ENCODE data around the gene CGGBP1. TPM values are rescaled to one million over a fixed set of nuclear protein-coding genes. Genes with fewer than 3 reads are reported as not detected.
"Not testable (repeated sequence)": the region's sequence is repeated elsewhere in the genome, so short reads cannot be mapped to it uniquely, and the experiment has no call there.

CGGBP1 gene
- total RNA-seq, 1 donor from 2014 or later: 59.5 TPM

GRCh38 chr3:88025001-88025552, 33.7 kb downstream of the CGGBP1 start:
- TF ChIP-seq, protein P1, sequence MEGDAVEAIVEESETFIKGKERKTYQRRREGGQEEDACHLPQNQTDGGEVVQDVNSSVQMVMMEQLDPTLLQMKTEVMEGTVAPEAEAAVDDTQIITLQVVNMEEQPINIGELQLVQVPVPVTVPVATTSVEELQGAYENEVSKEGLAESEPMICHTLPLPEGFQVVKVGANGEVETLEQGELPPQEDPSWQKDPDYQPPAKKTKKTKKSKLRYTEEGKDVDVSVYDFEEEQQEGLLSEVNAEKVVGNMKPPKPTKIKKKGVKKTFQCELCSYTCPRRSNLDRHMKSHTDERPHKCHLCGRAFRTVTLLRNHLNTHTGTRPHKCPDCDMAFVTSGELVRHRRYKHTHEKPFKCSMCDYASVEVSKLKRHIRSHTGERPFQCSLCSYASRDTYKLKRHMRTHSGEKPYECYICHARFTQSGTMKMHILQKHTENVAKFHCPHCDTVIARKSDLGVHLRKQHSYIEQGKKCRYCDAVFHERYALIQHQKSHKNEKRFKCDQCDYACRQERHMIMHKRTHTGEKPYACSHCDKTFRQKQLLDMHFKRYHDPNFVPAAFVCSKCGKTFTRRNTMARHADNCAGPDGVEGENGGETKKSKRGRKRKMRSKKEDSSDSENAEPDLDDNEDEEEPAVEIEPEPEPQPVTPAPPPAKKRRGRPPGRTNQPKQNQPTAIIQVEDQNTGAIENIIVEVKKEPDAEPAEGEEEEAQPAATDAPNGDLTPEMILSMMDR (IDR thresholded peaks at IDR 0.05; ENCODE audit: insufficient read depth, low read depth, low read length): no peak
- no peak for TF ChIP-seq EZH2 (IDR thresholded peaks at IDR 0.05; ENCODE audit: insufficient read depth, low read length)
- Histone ChIP-seq H3K27ac (ENCODE audit: low read depth, low read length) (no peak overlapping the region), H3K27me3 (ENCODE audit: insufficient read depth, low read length) (no peaks in the 10 kb centered on the region), H3K4me1 (ENCODE audit: insufficient read depth, low read length) (no peaks in the 10 kb centered on the region), H3K9me3 (ENCODE audit: insufficient read depth, low read depth, low read length) (no peaks in the 10 kb centered on the region), H3K36me3 (ENCODE audit: insufficient read depth, low read length) (no peaks in the 10 kb centered on the region), H4K20me1 (ENCODE audit: insufficient read depth, low read length) (no peaks in the 10 kb centered on the region), H3K79me2 (ENCODE audit: insufficient read depth, low read length) (no peaks in the 10 kb centered on the region), H3K9ac (ENCODE audit: low read length) (no peak overlapping the region), H2AFZ (ENCODE audit: low read depth, low read length) (no peak overlapping the region), H3K4me3 (ENCODE audit: insufficient read depth, low read depth, low read length) (no peak overlapping the region), H3K4me2 (ENCODE audit: low read length) (no peak overlapping the region)
- H3K27me3 Mint-ChIP-seq (ENCODE audit: low read depth, unreplicated experiment): no peaks in the 10 kb centered on the region
- no peaks in the 10 kb centered on the region for H3K4me1 Mint-ChIP-seq (ENCODE audit: low read depth, unreplicated experiment)
- peaks cover 3% of the 10 kb centered on the region for H3K9me3 Mint-ChIP-seq (ENCODE audit: unreplicated experiment)
- no peak for FAIRE-seq
- no peaks in the 10 kb centered on the region for H3K36me3 Mint-ChIP-seq (ENCODE audit: low read depth, unreplicated experiment)
- H3K27ac Mint-ChIP-seq (ENCODE audit: unreplicated experiment): no peak overlapping the region
- DNase-seq (ENCODE audit: low read depth): no peak
- H3K4me3 Mint-ChIP-seq (ENCODE audit: unreplicated experiment): no peak overlapping the region

DNA sequence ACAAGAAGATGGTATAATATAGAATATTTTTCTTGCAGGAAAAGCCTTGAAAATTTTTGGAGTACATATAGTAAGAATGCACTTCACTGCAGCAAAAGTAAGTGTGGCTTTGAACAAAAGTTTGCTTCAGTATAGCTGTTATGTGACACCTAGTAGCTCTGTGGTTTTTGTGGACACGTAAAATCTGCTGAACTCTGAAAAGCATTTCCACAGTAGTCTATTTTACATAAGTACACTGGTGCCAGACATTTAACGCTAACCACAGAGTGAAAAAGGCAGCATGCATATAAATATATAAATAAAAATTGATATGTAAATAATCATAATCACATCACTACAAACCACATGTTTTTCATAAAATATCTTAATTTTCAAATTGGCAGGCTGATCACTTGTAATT, 39.8 kb downstream of the CGGBP1 start:
- Mint-ChIP-seq H3K36me3 (ENCODE audit: low read depth, unreplicated experiment) (no peaks in the 10 kb centered on the region), H3K4me3 (ENCODE audit: unreplicated experiment) (no peak overlapping the region), H3K27ac (ENCODE audit: unreplicated experiment) (no peak overlapping the region), H3K9me3 (ENCODE audit: unreplicated experiment) (peaks cover 4% of the 10 kb centered on the region), H3K27me3 (ENCODE audit: low read depth, unreplicated experiment) (no peaks in the 10 kb centered on the region), H3K4me1 (ENCODE audit: low read depth, unreplicated experiment) (peaks cover 3% of the 10 kb centered on the region)
- H3K4me3 ChIP-seq (ENCODE audit: insufficient read depth, low read depth, low read length): no peak overlapping the region
- H3K27me3 ChIP-seq (ENCODE audit: insufficient read depth, low read length): no peaks in the 10 kb centered on the region
- H2AFZ ChIP-seq (ENCODE audit: low read depth, low read length): no peak overlapping the region
- no peaks in the 10 kb centered on the region for H3K79me2 ChIP-seq (ENCODE audit: insufficient read depth, low read length)
- H3K36me3 ChIP-seq (ENCODE audit: insufficient read depth, low read length): no peaks in the 10 kb centered on the region
- H4K20me1 ChIP-seq (ENCODE audit: insufficient read depth, low read length): no peaks in the 10 kb centered on the region
- TF ChIP-seq EZH2 (IDR thresholded peaks at IDR 0.05; ENCODE audit: insufficient read depth, low read length): no peak
- TF ChIP-seq, protein P1 (IDR thresholded peaks at IDR 0.05; ENCODE audit: insufficient read depth, low read depth, low read length): no peak
- no peak overlapping the region for H3K27ac ChIP-seq (ENCODE audit: low read depth, low read length)
- FAIRE-seq: no peak
- no peak overlapping the region for H3K9ac ChIP-seq (ENCODE audit: low read length)
- peak; percentile 8 for DNase-seq (ENCODE audit: low read depth)
- no peak overlapping the region for H3K4me2 ChIP-seq (ENCODE audit: low read length)
- no peaks in the 10 kb centered on the region for H3K4me1 ChIP-seq (ENCODE audit: insufficient read depth, low read length)
- H3K9me3 ChIP-seq (ENCODE audit: insufficient read depth, low read depth, low read length): no peaks in the 10 kb centered on the region

- not testable (repeated sequence) for FAIRE-seq; H3K27me3 ChIP-seq (ENCODE audit: insufficient read depth, low read length); H3K4me1 ChIP-seq (ENCODE audit: insufficient read depth, low read length); H3K9me3 ChIP-seq (ENCODE audit: insufficient read depth, low read depth, low read length); H3K9ac ChIP-seq (ENCODE audit: low read length); DNase-seq (ENCODE audit: low read depth); H3K27me3 Mint-ChIP-seq (ENCODE audit: low read depth, unreplicated experiment); H3K36me3 ChIP-seq (ENCODE audit: insufficient read depth, low read length); H2AFZ ChIP-seq (ENCODE audit: low read depth, low read length); H3K4me2 ChIP-seq (ENCODE audit: low read length); H3K27ac ChIP-seq (ENCODE audit: low read depth, low read length); H3K4me3 ChIP-seq (ENCODE audit: insufficient read depth, low read depth, low read length); H3K36me3 Mint-ChIP-seq (ENCODE audit: low read depth, unreplicated experiment); H3K27ac Mint-ChIP-seq (ENCODE audit: unreplicated experiment); H3K79me2 ChIP-seq (ENCODE audit: insufficient read depth, low read length); H3K9me3 Mint-ChIP-seq (ENCODE audit: unreplicated experiment); H4K20me1 ChIP-seq (ENCODE audit: insufficient read depth, low read length); H3K4me1 Mint-ChIP-seq (ENCODE audit: low read depth, unreplicated experiment); H3K4me3 Mint-ChIP-seq (ENCODE audit: unreplicated experiment)
Measured at GRCh38 chr3:88015656-88016055, 43.1 kb downstream of the CGGBP1 start.
